ENCODE data around the gene TOP2A.
"Not testable (repeated sequence)": the region's sequence is repeated elsewhere in the genome, so short reads cannot be mapped to it uniquely, and the experiment has no call there.

The TOP2A gene

GRCh38 chr17:40425741-40426140 lies 8.0 kb upstream of the TOP2A start:
- DNase-seq: no peak

DNA sequence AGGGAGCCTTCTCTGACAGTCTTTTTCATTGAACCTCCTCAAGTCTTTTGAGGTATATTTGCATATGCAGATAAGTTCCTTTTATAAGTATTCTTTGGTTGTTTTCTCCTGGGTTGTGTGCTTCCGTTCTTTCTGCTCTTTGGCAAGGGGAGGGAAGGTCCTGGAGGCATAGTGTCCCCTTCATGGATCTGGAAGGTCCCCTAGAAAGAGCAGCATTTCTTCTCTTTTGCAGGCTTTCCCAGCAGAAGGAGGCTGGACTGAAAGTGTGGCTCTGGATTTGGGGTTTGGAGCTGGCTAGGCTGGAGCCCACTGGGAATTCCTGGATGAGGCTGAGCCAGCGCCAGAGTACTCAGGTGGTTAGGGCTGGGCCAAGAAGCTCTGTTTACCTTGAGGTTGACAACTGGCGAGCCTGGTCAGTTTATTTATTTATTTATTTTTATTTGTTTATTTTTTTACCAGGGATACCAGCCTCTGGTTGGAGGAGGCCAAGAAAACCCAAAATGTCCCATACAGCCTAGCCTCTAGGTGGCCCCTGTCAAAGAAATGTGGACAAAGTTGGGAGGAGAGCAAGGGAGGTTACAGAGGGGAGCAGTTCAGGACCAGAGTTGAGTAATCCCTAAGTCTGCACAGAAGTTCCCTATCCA lies 5.4 kb upstream of the TOP2A start:
- peak; percentile 65 for DNase-seq

DNA sequence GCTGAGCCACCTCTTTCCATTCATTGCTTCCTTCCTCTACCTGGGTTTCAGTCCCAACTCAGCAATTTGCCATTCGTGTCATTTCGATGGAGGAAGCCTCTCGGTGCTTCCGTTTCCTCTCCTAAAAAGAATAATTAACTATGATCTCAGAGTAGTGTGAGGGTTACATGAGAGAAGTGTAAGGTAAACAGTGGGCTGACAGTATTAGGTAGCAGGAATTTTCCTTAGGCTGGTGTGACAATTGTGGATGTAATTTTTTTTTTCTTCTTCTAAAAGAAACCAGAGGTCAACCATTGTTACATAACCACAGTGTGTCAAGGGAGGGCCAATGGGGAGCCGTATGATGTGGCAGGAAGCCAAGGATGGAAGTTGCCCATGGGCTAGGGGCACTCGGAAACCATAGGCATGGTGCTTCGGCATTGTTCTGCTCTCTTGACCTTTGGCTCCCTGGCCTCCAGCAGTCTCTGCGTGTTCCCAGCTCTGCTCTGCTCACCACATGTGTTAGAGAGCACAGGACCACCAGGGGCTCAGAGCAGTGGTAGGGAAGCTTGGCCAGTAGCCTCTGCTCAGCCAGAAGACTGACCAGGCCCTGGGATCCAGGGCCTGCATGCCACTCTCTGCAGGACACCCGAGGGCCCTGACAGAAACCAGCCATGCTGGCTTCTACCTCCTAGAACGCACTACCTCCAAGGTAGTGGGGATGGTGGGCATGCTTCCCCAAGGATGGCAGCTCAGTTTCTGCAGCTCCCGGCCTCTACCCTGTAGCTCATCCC lies 2.0 kb upstream of the TOP2A start:
- no peak for DNase-seq

- no peak for DNase-seq
Measured at GRCh38 chr17:40418428-40418706, 671 bp upstream of the TOP2A start.

DNA sequence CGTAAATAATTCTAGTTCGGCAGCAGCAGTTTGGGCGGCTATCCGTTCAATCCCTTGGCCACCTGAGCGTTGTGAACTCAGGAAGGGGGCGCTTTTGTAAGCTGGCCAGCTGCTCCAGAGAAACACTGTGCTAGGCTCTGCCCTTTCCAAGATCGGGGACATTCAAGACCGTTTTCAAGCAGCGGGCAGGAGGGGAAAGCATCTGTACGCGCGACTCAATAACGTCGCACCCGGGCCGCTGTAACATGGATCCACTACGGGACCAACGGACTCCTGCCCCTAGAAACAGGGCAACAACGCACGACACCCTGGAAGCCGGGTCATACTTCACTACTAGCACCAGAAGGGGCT lies 463 bp downstream of the TOP2A start:
- DNase-seq: peak; percentile 69

GRCh38 chr17:40416671-40417070 lies 1.0 kb downstream of the TOP2A start:
- DNase-seq: no peak

GRCh38 chr17:40415390-40415789 lies 2.3 kb downstream of the TOP2A start:
- DNase-seq: peak; percentile 60

GRCh38 chr17:40414312-40414711 lies 3.4 kb downstream of the TOP2A start:
- DNase-seq: not testable (repeated sequence)

GRCh38 chr17:40412880-40413279 lies 4.8 kb downstream of the TOP2A start:
- DNase-seq: no peak

GRCh38 chr17:40411821-40412220 lies 5.9 kb downstream of the TOP2A start:
- no peak for DNase-seq

- no peak for DNase-seq
Measured at GRCh38 chr17:40410082-40410481, 7.6 kb downstream of the TOP2A start.

DNA sequence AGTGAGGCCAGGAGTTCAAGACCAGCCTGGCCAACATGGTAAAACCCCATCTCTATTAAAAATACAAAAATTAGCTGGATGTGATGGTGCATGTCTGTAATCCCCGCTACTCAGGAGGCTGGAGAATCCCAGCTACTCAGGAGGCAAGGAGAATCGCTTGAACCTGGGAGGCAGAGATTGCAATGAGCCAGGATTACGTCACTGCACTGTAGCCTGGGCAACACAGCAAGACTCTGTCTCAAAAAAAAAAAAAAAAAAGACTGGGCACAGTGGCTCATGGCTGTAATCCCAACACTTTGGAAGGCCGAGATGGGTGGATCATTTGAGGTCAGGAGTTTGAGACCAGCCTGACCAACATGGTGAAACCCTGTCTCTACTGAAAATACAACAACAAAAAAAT lies 8.2 kb downstream of the TOP2A start:
- DNase-seq: not testable (repeated sequence)

DNA sequence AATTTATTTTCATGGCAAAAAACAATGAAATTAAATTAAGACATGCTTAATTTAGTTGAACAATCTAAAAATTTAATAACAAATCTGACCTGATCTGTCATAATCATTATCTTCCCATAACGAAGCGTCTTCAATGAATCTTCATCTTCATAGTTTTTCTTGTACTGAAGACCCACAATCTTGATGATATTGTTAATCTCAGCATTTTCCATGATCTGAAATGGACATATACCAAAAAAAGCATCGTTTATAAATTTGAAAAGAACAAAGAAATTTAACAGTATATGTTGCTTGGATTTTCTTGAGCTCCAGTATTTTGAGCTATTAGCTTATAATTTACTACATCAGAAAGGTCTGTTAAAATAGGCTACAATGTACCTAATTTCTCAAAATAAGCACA lies 10.2 kb downstream of the TOP2A start:
- DNase-seq: no peak

GRCh38 chr17:40404003-40404402 lies 13.7 kb downstream of the TOP2A start:
- DNase-seq: no peak

DNA sequence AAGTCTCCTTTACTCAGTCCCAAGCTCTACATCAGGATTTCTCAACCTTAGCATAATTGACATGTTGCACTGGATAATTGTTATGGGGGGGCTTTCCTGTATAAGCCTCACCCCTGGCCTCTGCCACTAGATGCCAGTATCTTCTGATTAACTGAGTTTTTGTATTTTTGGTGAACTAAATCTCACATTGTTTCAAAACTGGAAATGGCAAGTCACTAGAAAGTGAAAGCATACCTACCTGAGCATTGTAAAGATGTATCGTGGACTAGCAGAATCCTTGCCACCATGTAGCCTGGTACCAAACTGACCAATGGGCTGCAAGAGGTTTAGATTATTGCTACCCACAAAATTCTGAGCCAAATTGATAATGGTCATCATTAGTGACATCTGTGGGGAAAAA lies 15.0 kb downstream of the TOP2A start:
- DNase-seq: no peak

GRCh38 chr17:40399185-40399584 lies 18.5 kb downstream of the TOP2A start:
- peak; percentile 80 for DNase-seq

DNA sequence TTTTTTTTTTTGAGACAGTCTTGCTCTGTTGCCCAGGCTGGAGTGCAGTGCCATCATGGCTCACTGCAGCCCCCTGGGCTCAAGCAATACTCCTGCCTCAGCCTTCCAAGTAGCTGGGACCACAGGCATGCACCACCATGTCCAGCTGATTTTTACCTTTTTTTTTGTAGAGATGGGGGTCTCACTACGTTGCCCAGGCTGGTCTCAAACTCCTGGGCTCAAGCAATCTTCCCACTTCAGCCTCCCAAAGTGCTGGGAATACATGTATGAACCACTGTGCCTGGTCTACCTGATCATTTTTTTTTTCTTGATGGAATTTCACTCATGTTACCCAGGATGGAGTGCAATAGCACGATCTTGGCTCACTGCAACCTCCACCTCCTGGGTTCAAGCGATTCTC lies 31.1 kb downstream of the TOP2A start:
- DNase-seq: not testable (repeated sequence)

- DNase-seq: no peak
Measured at GRCh38 chr17:40382251-40382650, 35.4 kb downstream of the TOP2A start.

- no peak for DNase-seq
Measured at GRCh38 chr17:40378966-40379365, 38.7 kb downstream of the TOP2A start.

- DNase-seq: no peak
Measured at GRCh38 chr17:40377832-40378231, 39.9 kb downstream of the TOP2A start.

DNA sequence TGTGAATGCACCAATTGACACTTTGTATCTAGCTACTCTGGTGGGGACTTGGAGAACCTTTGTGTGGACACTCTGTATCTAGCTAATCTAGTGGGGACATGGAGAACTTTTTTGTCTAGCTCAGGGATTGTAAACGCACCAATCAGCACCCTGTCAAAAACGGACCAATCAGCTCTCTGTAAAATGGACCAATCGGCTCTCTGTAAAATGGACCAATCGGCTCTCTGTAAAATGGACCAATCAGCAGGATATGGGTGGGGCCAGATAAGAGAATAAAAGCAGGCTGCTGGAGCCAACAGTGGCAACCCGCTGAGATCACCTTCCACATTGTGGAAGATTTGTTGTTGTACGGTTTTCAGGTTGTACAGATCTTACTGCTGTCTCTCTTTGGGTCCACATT lies 41.2 kb downstream of the TOP2A start:
- DNase-seq: peak; percentile 26

DNA sequence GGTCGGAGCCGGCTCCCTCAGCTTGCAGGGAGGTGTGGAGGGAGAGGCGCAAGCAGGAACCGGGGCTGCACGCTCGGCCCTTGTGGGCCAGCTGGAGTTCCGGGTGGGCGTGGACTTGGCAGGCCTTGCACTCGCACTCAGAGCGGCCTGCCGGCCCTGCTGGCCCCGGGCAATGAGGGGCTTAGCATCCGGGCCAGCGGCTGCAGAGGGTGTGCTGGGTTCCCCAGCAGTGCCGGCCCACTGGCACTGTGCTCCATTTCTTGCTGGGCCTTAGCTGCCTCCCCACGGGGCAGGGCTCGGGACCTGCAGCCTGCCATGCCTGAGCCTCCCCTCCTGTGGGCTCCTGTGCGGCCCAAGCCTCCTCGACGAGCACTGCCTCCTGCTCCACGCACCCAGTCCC lies 41.9 kb downstream of the TOP2A start:
- DNase-seq: not testable (repeated sequence)

- no peak for DNase-seq
Measured at GRCh38 chr17:40374821-40375498, 42.7 kb downstream of the TOP2A start.

- DNase-seq: no peak
Measured at GRCh38 chr17:40373999-40374398, 43.7 kb downstream of the TOP2A start.

DNA sequence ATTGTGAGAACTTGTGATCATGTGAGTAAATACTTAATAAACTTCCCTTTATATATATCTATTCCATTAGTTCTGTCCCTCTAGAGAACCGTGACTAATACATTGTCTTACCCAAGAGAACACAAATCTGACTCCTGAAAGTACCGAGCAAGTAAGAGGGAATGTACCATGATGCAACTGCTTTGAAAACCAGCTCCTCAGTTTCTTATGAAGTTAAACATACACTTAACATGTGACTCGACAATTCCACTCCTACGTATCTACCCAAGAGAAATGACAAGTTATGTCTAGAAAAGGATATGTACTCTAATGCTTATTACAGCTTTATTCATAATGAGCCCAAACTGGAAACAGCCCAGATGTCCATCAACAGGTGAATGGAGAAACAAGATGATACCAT lies 44.4 kb downstream of the TOP2A start:
- DNase-seq: no peak

All from OCI-M1 (cell line).